PC-3 (cell line): Measurements from ENCODE around the gene CRYGB. TPM values are rescaled to one million over a fixed set of nuclear protein-coding genes. Genes with fewer than 3 reads are reported as not detected.

Source experiments
- ATAC-seq: fragments of 200-7000 bp; cut with Tn5 transposase; 2 replicates; pipeline ENCODE4 v1.9.1; 2020; ENCODE audit warnings: mild to moderate bottlenecking, moderate library complexity
- BruUV-seq: library from RNA; stranded (reverse); fragments of 400-500 nt; replicated peaks from 2 replicates; lab custom pipeline; 2021; lab: Mats Ljungman, UMichigan
- CTCF ChIA-PET: fragments of 300-600 bp; sonication (Branson Sonifier 250); formaldehyde crosslinking; loops from one replicate; lab custom pipeline; 2022; ENCODE audit warnings: antibody characterized with exemption; lab: Charles Lee
- POLR2A ChIA-PET: fragments of 300-600 bp; sonication (Branson Sonifier 250); formaldehyde crosslinking; loops from one replicate; lab custom pipeline; 2022; ENCODE audit warnings: antibody characterized with exemption; ENCODE audit not compliant: unreplicated experiment; lab: Charles Lee
- DNase-seq: peaks from one replicate; pipeline ENCODE4 v3.0.0-alpha.2; 2015
- H2AFZ ChIP-seq: fragments of 300-600 bp; sonication (generic); 2 replicates; pipeline ENCODE4 v1.6.0; 2016; ENCODE audit warnings: antibody characterized with exemption, low read length
- H3F3A ChIP-seq: fragments of 300-600 bp; sonication (generic); one replicate; pipeline ENCODE4 v1.6.0; 2017; ENCODE audit warnings: antibody characterized with exemption, low read length, control low read depth, mild to moderate bottlenecking; ENCODE audit not compliant: unreplicated experiment
- H3K27ac ChIP-seq: fragments of 300-600 bp; sonication (generic); 2 replicates; pipeline ENCODE4 v1.5.1; 2016; ENCODE audit warnings: mild to moderate bottlenecking, low read length
- H3K27me3 ChIP-seq: fragments of 300-600 bp; sonication (generic); 2 replicates; pipeline ENCODE4 v1.6.1; 2016; ENCODE audit warnings: low read length, mixed read lengths
- H3K36me3 ChIP-seq: fragments of 300-600 bp; sonication (generic); 2 replicates; pipeline ENCODE4 v1.6.1; 2016; ENCODE audit warnings: low read depth, mixed run types, low read length, mixed read lengths
- H3K4me1 ChIP-seq: fragments of 300-600 bp; sonication (generic); 2 replicates; pipeline ENCODE4 v1.5.1; 2016; ENCODE audit warnings: low read length; ENCODE audit not compliant: insufficient read depth
- H3K4me2 ChIP-seq: fragments of 300-600 bp; sonication (generic); 2 replicates; pipeline ENCODE4 v1.6.0; 2016; ENCODE audit warnings: low read length
- H3K4me3 ChIP-seq: fragments of 300-600 bp; sonication (generic); 2 replicates; pipeline ENCODE4 v1.5.1; 2016; ENCODE audit warnings: mild to moderate bottlenecking, low read length, mixed read lengths
- H3K79me2 ChIP-seq: fragments of 300-600 bp; sonication (generic); 2 replicates; pipeline ENCODE4 v1.6.1; 2017; ENCODE audit warnings: low read length, mixed read lengths
- H3K9ac ChIP-seq: fragments of 300-600 bp; sonication (generic); 2 replicates; pipeline ENCODE4 v1.6.0; 2016; ENCODE audit warnings: mild to moderate bottlenecking, low read length
- H3K9me2 ChIP-seq: fragments of 300-600 bp; sonication (generic); replicated peaks from 2 replicates; pipeline ENCODE4 v1.6.1; 2016; ENCODE audit warnings: mixed run types, low read length, mixed read lengths
- H3K9me3 ChIP-seq: fragments of 300-600 bp; sonication (generic); 2 replicates; pipeline ENCODE4 v1.6.1; 2016; ENCODE audit warnings: low read length, mixed read lengths
- H4K20me1 ChIP-seq: fragments of 300-600 bp; sonication (generic); 2 replicates; pipeline ENCODE4 v1.6.1; 2016; ENCODE audit warnings: low read length, mixed read lengths
- EZH2 ChIP-seq: fragments of 300-600 bp; sonication (generic); IDR thresholded peaks from one replicate; pipeline ENCODE4 v1.6.1; 2017; ENCODE audit warnings: antibody characterized with exemption, mild to moderate bottlenecking, low read length; ENCODE audit not compliant: unreplicated experiment
- EZH2phosphoT487 ChIP-seq: fragments of 300-600 bp; sonication (generic); IDR thresholded peaks from 2 replicates; pipeline ENCODE4 v1.6.1; 2018; ENCODE audit warnings: mild to moderate bottlenecking, antibody characterized with exemption, low read length, borderline replicate concordance
- intact Hi-C: fragments of 100-400 bp; cut with micrococcal nuclease; formaldehyde crosslinking; loops from 2 replicates; pipeline ENCODE4 v1.9.0; 2023
- total RNA-seq: library from RNA; depleted of rRNA; stranded (reverse); fragments of >200 nt; gene quantifications from 2 replicates; pipeline ENCODE4 v1.2.3, GENCODE V29; 2014
- TF ChIP-seq, protein P1 (sequence below): fragments of 300-600 bp; sonication (generic); conservative IDR thresholded peaks from 2 replicates; pipeline ENCODE4 v1.5.1; 2017; ENCODE audit warnings: antibody characterized with exemption, low read depth, mild to moderate bottlenecking, low read length

Gene CRYGB
- total RNA-seq, 1 experiment from 2014 or later: not detected

DNA sequence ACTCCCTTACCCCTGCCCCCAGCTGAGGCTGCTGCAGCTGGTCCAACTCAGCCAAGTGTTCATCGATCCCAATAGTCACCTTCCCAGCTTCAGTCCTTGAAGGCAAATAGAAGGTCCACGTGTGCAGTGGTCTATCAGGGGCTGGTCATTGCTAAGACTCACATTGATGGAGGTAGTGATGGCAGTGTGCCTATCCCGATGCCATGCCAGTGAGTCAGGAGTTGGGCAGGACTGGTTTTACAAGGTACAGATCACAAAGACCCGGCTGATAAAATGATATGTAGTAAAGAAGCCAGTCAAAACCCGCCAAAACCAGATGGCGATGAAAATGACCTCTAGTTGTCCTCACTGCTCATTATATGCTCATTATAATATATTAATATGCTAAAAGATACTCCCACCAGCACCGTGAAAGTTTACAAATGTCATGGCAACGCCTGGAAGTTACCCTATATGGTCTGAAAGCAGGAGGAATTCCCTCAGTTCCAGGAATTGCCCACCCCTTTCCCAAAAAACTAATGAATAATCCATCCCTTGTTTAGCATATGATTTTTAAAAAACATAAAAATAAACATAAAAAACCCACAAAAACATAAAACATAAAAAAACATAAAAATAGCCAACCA is 46.8 kb upstream of the CRYGB start:
- no peak overlapping the region for H3K27ac ChIP-seq
- ATAC-seq (peak; percentile 38), DNase-seq (peak; percentile 78)
- intact Hi-C loops: no loop called here
- H3F3A ChIP-seq: no peaks in the 10 kb centered on the region
- no TSS peak for BruUV-seq
- peak overlapping the region; percentile 45 for H3K4me2 ChIP-seq
- H2AFZ ChIP-seq: peak overlapping the region; percentile 48
- H3K9me3 ChIP-seq: no peaks in the 10 kb centered on the region
- no peak overlapping the region for H3K9ac ChIP-seq
- H3K4me1 ChIP-seq: peaks cover 14% of the 10 kb centered on the region
- no peaks in the 10 kb centered on the region for H3K79me2 ChIP-seq
- no peaks in the 10 kb centered on the region for H4K20me1 ChIP-seq
- CTCF ChIA-PET: interaction anchor here (0.6 kb wide), 1 partner anchor 18 kb away, joined by 3 read pairs; no protein-coding TSS in a partner anchor
- POLR2A ChIA-PET: interaction anchor here (0.7 kb wide), 1 partner anchor 1464 kb away, joined by 5 read pairs; no protein-coding TSS in a partner anchor
- no peaks in the 10 kb centered on the region for H3K27me3 ChIP-seq
- TF ChIP-seq EZH2: no peak
- TF ChIP-seq, protein P1, sequence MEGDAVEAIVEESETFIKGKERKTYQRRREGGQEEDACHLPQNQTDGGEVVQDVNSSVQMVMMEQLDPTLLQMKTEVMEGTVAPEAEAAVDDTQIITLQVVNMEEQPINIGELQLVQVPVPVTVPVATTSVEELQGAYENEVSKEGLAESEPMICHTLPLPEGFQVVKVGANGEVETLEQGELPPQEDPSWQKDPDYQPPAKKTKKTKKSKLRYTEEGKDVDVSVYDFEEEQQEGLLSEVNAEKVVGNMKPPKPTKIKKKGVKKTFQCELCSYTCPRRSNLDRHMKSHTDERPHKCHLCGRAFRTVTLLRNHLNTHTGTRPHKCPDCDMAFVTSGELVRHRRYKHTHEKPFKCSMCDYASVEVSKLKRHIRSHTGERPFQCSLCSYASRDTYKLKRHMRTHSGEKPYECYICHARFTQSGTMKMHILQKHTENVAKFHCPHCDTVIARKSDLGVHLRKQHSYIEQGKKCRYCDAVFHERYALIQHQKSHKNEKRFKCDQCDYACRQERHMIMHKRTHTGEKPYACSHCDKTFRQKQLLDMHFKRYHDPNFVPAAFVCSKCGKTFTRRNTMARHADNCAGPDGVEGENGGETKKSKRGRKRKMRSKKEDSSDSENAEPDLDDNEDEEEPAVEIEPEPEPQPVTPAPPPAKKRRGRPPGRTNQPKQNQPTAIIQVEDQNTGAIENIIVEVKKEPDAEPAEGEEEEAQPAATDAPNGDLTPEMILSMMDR: no peak
- TF ChIP-seq EZH2phosphoT487: no peak
- H3K36me3 ChIP-seq: no peaks in the 10 kb centered on the region
- no peaks in the 10 kb centered on the region for H3K9me2 ChIP-seq
- H3K4me3 ChIP-seq: 0 out of 2 replicates have a peak overlapping the region, but pooled peaks have one; percentile 5

DNA sequence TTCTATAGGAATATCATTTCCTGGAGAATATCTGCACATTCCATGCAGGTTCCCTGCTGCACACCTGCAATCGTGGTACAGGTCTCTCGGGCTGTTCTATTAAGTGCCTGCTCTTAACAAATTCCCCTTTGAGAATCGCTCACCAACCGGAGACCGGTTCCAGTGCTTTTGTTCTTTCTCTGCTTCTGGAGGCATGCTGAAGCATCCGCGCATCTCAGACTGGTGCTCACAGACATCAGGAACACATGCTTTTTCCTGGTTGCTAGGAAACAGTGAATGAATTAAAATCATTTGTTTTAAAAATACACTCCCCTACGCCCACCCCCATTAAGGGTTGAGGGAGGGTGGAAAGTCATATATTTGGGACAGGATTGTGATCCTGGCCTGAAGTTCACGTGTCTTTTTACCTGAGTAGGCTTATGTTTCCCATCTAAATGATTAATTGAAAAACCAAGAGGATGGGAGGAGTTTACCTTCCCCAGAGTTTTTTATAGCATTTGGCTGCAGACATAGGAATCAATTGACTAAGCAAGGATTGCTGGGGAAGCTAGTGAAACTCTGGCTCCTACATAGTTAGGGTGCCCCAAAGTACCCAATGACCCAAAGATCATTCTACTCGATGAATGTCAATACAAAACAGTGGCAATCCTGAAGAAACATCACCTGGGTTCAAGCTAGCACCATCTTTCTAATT is 44.0 kb upstream of the CRYGB start, which contains the start of gene C2orf80:
Gene C2orf80, minus strand, starts transcription at position 221 of the 694 bp plus-strand sequence. CDS start 3,044 bp downstream, outside the sequence.
- no peak for ATAC-seq

More for the DNA sequence above, 44.0 kb upstream of the CRYGB start, which contains the start of gene C2orf80:
- H3F3A ChIP-seq: no peaks in the 10 kb centered on the region
- no TSS peak for BruUV-seq
- H3K4me3 ChIP-seq: no peak within 1 kb of the TSS
- POLR2A ChIA-PET: no interaction called here
- intact Hi-C loops: no loop called here
- CTCF ChIA-PET: no interaction called here
- no peaks in the 10 kb centered on the region for H4K20me1 ChIP-seq
- H3K9me2 ChIP-seq: no peaks in the 10 kb centered on the region
- H3K4me2 ChIP-seq: no peak within 1 kb of the TSS
- no peaks in the 10 kb centered on the region for H3K9me3 ChIP-seq
- no peak within 1 kb of the TSS for H2AFZ ChIP-seq
- peaks cover 14% of the 10 kb centered on the region for H3K4me1 ChIP-seq
- no peak within 1 kb of the TSS for H3K9ac ChIP-seq
- no peak for TF ChIP-seq EZH2phosphoT487
- TF ChIP-seq, protein P1: no peak
- TF ChIP-seq EZH2: no peak
- no peaks in the 10 kb centered on the region for H3K36me3 ChIP-seq
- no peaks in the 10 kb centered on the region for H3K27me3 ChIP-seq
- no peaks in the 10 kb centered on the region for H3K79me2 ChIP-seq
- H3K27ac ChIP-seq: no peak within 1 kb of the TSS
- DNase-seq: no peak
